SK-N-SH (cell line): Measurements from ENCODE around the gene AKAP9. TPM values are rescaled to one million over a fixed set of nuclear protein-coding genes. Genes with fewer than 3 reads are reported as not detected.

Experiments used
- CTCF ChIA-PET: fragments of 300-600, 350-600 bp; formaldehyde crosslinking; extraction: SDS; loops from one replicate; lab custom pipeline; 2021; lab: Yijun Ruan, JAX
- POLR2A ChIA-PET: fragments of 350-600 bp; sonication (Branson Sonifier 250); formaldehyde crosslinking; extraction: SDS; loops from one replicate; lab custom pipeline; 2020; ENCODE audit warnings: antibody characterized with exemption, inconsistent platforms; lab: Yijun Ruan, JAX
- DNase-seq: peaks from one replicate; pipeline ENCODE4 v3.0.0; 2012
- H2AFZ ChIP-seq: fragments of 200-600 bp; sonication (generic); 2 replicates; pipeline ENCODE4 v1.8.1; 2016; ENCODE audit warnings: antibody characterized with exemption, mild to moderate bottlenecking, low read depth
- H3F3A ChIP-seq: fragments of 200-600 bp; sonication (generic); replicated peaks from 2 replicates; pipeline ENCODE3; 2016; ENCODE audit warnings: antibody characterized with exemption, mild to moderate bottlenecking; ENCODE audit not compliant: insufficient read depth
- H3K27ac ChIP-seq, 2 experiments: fragments of 200-500 bp in 1 of 2; fragments of 200-600 bp in 1 of 2; sonication (Bioruptor generic) in 1 of 2; sonication (generic), shearing (Covaris generic) in 1 of 2; 2 replicates each; pipeline versions ENCODE4 v1.5.1 to v1.6.1; 2014 to 2016; ENCODE audit warnings: low read depth in 2 of 2, inconsistent platforms in 1 of 2, low read length in 1 of 2, mild to moderate bottlenecking in 1 of 2, mixed read lengths in 1 of 2
- H3K27me3 ChIP-seq: fragments of 200-600 bp; sonication (generic), shearing (Covaris generic); 2 replicates; pipeline ENCODE4 v1.6.1; 2016; ENCODE audit warnings: mixed run types; ENCODE audit not compliant: insufficient read depth
- H3K36me3 ChIP-seq, 2 experiments: fragments of 200-500 bp in 1 of 2; fragments of 200-600 bp in 1 of 2; sonication (Bioruptor generic) in 1 of 2; sonication (generic) in 1 of 2; replicated peaks in 1 of 2; 2 replicates each; pipeline versions ENCODE3 to v1.5.1; 2014 to 2016; ENCODE audit warnings: low read length in 1 of 2, mild to moderate bottlenecking in 1 of 2; ENCODE audit not compliant: insufficient read depth in 2 of 2, control insufficient read depth in 1 of 2
- H3K4me1 ChIP-seq, 2 experiments: fragments of 200-500 bp in 1 of 2; fragments of 200-600 bp in 1 of 2; sonication (Bioruptor generic) in 1 of 2; sonication (generic), shearing (Covaris generic) in 1 of 2; 2 replicates each; pipeline versions ENCODE4 v1.5.1 to v1.6.1; 2014 to 2016; ENCODE audit warnings: low read depth in 1 of 2, low read length in 1 of 2, mixed run types in 1 of 2; ENCODE audit not compliant: insufficient read depth in 2 of 2, control insufficient read depth in 1 of 2
- H3K4me2 ChIP-seq: fragments of 200-600 bp; sonication (generic), shearing (Covaris generic); 2 replicates; pipeline ENCODE4 v1.6.1; 2017; ENCODE audit warnings: mixed run types
- H3K4me3 ChIP-seq, 2 experiments: fragments of 200-500 bp in 1 of 2; fragments of 200-600 bp in 1 of 2; sonication (Bioruptor generic) in 1 of 2; sonication (generic), shearing (Covaris generic) in 1 of 2; 2 replicates each; pipeline versions ENCODE4 v1.5.1 to v1.8.1; 2014 to 2016; ENCODE audit warnings: low read depth in 2 of 2, inconsistent platforms in 1 of 2, low read length in 1 of 2, mild to moderate bottlenecking in 1 of 2, mixed read lengths in 1 of 2, moderate library complexity in 1 of 2
- H3K79me2 ChIP-seq: fragments of 200-600 bp; sonication (generic); 2 replicates; pipeline ENCODE4 v1.8.1; 2017; ENCODE audit warnings: mild to moderate bottlenecking; ENCODE audit not compliant: insufficient read depth
- H3K9ac ChIP-seq: fragments of 200-600 bp; sonication (generic); 2 replicates; pipeline ENCODE4 v1.6.1; 2017; ENCODE audit warnings: mixed run types
- H3K9me2 ChIP-seq: fragments of 200-600 bp; sonication (generic); 2 replicates; pipeline ENCODE4 v1.6.1; 2017; ENCODE audit warnings: mixed run types
- H3K9me3 ChIP-seq: fragments of 200-600 bp; sonication (generic); 2 replicates; pipeline ENCODE4 v1.6.1; 2017; ENCODE audit warnings: mixed run types, mild to moderate bottlenecking, moderate library complexity
- H4K20me1 ChIP-seq: fragments of 200-600 bp; sonication (generic); 2 replicates; pipeline ENCODE4 v1.6.1; 2017; ENCODE audit warnings: mild to moderate bottlenecking, mixed run types; ENCODE audit not compliant: insufficient read depth
- EP300 ChIP-seq, 2 experiments: IDR thresholded peaks; 2 replicates each; pipeline versions ENCODE4 v1.4.0 to v1.6.1; 2012; ENCODE audit warnings: borderline replicate concordance in 1 of 2, low read depth in 1 of 2, low read length in 1 of 2
- EZH2phosphoT487 ChIP-seq: fragments of 200-600 bp; sonication (generic); IDR thresholded peaks from 2 replicates; pipeline ENCODE4 v1.6.1; 2017; ENCODE audit warnings: low read depth, mixed run types, mild to moderate bottlenecking, antibody characterized with exemption, moderate library complexity, borderline replicate concordance
- FOXJ3 ChIP-seq: sonication (generic); formaldehyde crosslinking; IDR thresholded peaks from 2 replicates; pipeline ENCODE4 v1.5.1; 2020; ENCODE audit warnings: mild to moderate bottlenecking, missing genetic modification reagents
- FOXM1 ChIP-seq: IDR thresholded peaks from 2 replicates; pipeline ENCODE4 v1.4.0; 2012; ENCODE audit warnings: low read depth, mild to moderate bottlenecking
- GATA2 ChIP-seq: sonication (generic); formaldehyde crosslinking; IDR thresholded peaks from 2 replicates; pipeline ENCODE4 v1.5.0; 2020; ENCODE audit warnings: mild to moderate bottlenecking, missing genetic modification reagents
- MEF2A ChIP-seq: IDR thresholded peaks from 2 replicates; pipeline ENCODE4 v1.4.0; 2012; ENCODE audit warnings: low read depth, borderline replicate concordance
- MXI1 ChIP-seq: IDR thresholded peaks from 2 replicates; pipeline ENCODE4 v1.6.1; 2012; ENCODE audit warnings: mild to moderate bottlenecking, low read depth, low read length, improper control_type of control experiment
- NRF1 ChIP-seq: IDR thresholded peaks from 2 replicates; pipeline ENCODE4 v1.6.1; 2012; ENCODE audit warnings: low read depth, mild to moderate bottlenecking, low read length
- POLR2AphosphoS5 ChIP-seq: IDR thresholded peaks from 2 replicates; pipeline ENCODE4 v1.6.1; 2012; ENCODE audit warnings: low read depth, low read length
- RAD21 ChIP-seq: IDR thresholded peaks from 2 replicates; pipeline ENCODE4 v1.6.1; 2012; ENCODE audit warnings: mild to moderate bottlenecking, low read length
- REST ChIP-seq: IDR thresholded peaks from 2 replicates; pipeline ENCODE4 v1.6.1; 2012; ENCODE audit warnings: mild to moderate bottlenecking, low read depth, low read length, moderate library complexity
- SMC3 ChIP-seq: IDR thresholded peaks from 2 replicates; pipeline ENCODE4 v1.6.1; 2012; ENCODE audit warnings: low read depth, low read length, improper control_type of control experiment
- TAF1 ChIP-seq: IDR thresholded peaks from 2 replicates; pipeline ENCODE4 v1.6.1; 2012; ENCODE audit warnings: low read depth, mild to moderate bottlenecking, low read length, moderate library complexity, borderline replicate concordance
- TCF12 ChIP-seq: IDR thresholded peaks from 2 replicates; pipeline ENCODE4 v1.4.0; 2012
- TEAD4 ChIP-seq: IDR thresholded peaks from 2 replicates; pipeline ENCODE4 v1.4.0; 2012; ENCODE audit warnings: mild to moderate bottlenecking, borderline replicate concordance; ENCODE audit not compliant: insufficient read depth
- USF1 ChIP-seq: IDR thresholded peaks from 2 replicates; pipeline ENCODE4 v1.4.0; 2012; ENCODE audit warnings: low read depth, borderline replicate concordance
- ZBTB33 ChIP-seq: IDR thresholded peaks from 2 replicates; pipeline ENCODE4 v1.4.0; 2012; ENCODE audit warnings: low read depth, borderline replicate concordance
- WGBS: methylation state at CpG from one replicate; pipeline ENCODE4 v1.1.6; 2017; ENCODE audit warnings: low lambda C conversion rate; 5-methylcytosine and 5-hydroxymethylcytosine counted together
- polyA plus RNA-seq, 3 experiments: library from polyadenylated mRNA; depleted of rRNA; stranded (reverse); fragments of >200 nt; gene quantifications; 2 replicates each; pipeline ENCODE4 v1.2.3, GENCODE V29; 2012
- TF ChIP-seq, protein P1 (sequence below): fragments of 150-350 bp; IDR thresholded peaks from 2 replicates; pipeline ENCODE4 v1.6.1; 2016; ENCODE audit warnings: mild to moderate bottlenecking, low read depth, low read length
- TF ChIP-seq, protein P2 (sequence below): fragments of 150-350 bp; IDR thresholded peaks from 2 replicates; pipeline ENCODE4 v1.6.1; 2017; ENCODE audit warnings: antibody characterized with exemption, low read length, low read depth, borderline replicate concordance

Gene AKAP9
- polyA plus RNA-seq, 1 of the 3 experiments (the other 2 are of a cell fraction), result 13.1 TPM

- Histone ChIP-seq H3K9ac (no peak overlapping the region), H3K9me3 (no peaks in the 10 kb centered on the region), H3K4me1 (no peaks in the 10 kb centered on the region), H2AFZ (no peak overlapping the region), H3K79me2 (no peaks in the 10 kb centered on the region), H4K20me1 (no peaks in the 10 kb centered on the region), H3K36me3 (no peaks in the 10 kb centered on the region), H3K9me2 (no peaks in the 10 kb centered on the region), H3K4me3 (no peak overlapping the region), H3K4me2 (no peak overlapping the region), H3K27me3 (no peaks in the 10 kb centered on the region), H3F3A (no peaks in the 10 kb centered on the region), H3K27ac (no peak overlapping the region)
- TF ChIP-seq REST (no peak), POLR2AphosphoS5 (no peak), EP300 (IDR thresholded peaks at IDR 0.05; ENCODE audit: borderline replicate concordance in 1 of 2, low read depth in 1 of 2, low read length in 1 of 2) (no peak), TCF12 (no peak), EZH2phosphoT487 (no peak), TEAD4 (no peak), ZBTB33 (no peak)
- CTCF ChIA-PET, result interaction anchor here (0.7 to 0.8 kb wide), 2 partner anchors 13 to 18 kb away, joined by 3 read pairs; no protein-coding TSS in a partner anchor
- POLR2A ChIA-PET, result no interaction called here
- no peak for DNase-seq
- WGBS, result 89% methylated on average over 5 of the region's 5 CpGs
Measured at GRCh38 chr7:92149736-92150239, 209.1 kb downstream of the AKAP9 start.

DNA sequence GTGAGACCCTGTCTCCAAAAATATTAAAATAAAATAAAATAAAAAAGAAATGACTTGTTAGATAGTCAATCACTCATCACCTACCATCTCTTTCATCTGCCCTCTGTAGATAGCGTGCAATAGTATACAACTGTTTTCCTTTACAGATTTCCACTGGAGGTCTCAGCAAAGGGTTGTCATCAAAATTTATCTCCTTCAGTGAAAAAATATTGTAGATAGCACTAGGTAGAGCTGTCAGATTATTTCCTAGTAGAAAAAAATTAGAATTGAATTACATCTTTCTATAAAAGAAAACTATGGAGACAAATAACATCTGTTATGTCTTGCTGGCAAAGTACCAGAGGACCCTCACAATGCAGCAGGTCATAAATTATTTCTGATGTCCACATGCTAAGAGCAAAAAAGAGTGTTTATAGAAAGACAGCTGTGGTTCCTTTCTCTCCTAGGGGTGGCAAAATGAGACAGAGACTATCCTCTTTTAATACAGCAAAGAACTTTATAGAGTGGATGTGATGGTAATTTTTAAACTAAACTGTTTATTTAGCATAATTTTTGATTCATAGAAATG, 209.9 kb downstream of the AKAP9 start:
- no peak overlapping the region for H3K27ac ChIP-seq
- H3K9ac ChIP-seq, result no peak overlapping the region
- H3K4me1 ChIP-seq, result no peaks in the 10 kb centered on the region
- no peak for DNase-seq
- H3K79me2 ChIP-seq, result no peaks in the 10 kb centered on the region
- H3K4me3 ChIP-seq, result no peak overlapping the region
- H3K36me3 ChIP-seq, result no peaks in the 10 kb centered on the region
- no peak overlapping the region for H2AFZ ChIP-seq
- no peaks in the 10 kb centered on the region for H3K9me3 ChIP-seq
- no peaks in the 10 kb centered on the region for H4K20me1 ChIP-seq
- H3K27me3 ChIP-seq, result no peaks in the 10 kb centered on the region
- no peak overlapping the region for H3K4me2 ChIP-seq
- H3K9me2 ChIP-seq, result no peaks in the 10 kb centered on the region
- no peaks in the 10 kb centered on the region for H3F3A ChIP-seq
- POLR2A ChIA-PET, result no interaction called here
- CTCF ChIA-PET, result interaction anchor here (0.8 kb wide), 1 partner anchor 16 kb away, joined by 3 read pairs; the partner anchor contains the start of gene CYP51A1
- WGBS, result 91% methylated on average over 1 of the region's 1 CpG
- TF ChIP-seq, protein P1, sequence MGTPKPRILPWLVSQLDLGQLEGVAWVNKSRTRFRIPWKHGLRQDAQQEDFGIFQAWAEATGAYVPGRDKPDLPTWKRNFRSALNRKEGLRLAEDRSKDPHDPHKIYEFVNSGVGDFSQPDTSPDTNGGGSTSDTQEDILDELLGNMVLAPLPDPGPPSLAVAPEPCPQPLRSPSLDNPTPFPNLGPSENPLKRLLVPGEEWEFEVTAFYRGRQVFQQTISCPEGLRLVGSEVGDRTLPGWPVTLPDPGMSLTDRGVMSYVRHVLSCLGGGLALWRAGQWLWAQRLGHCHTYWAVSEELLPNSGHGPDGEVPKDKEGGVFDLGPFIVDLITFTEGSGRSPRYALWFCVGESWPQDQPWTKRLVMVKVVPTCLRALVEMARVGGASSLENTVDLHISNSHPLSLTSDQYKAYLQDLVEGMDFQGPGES, result no peak
- TF ChIP-seq MXI1 (no peak), FOXM1 (no peak), RAD21 (no peak), NRF1 (no peak), FOXJ3 (CRISPR knock-in tag) (no peak), GATA2 (CRISPR knock-in tag) (no peak), EZH2phosphoT487 (no peak), USF1 (no peak), SMC3 (no peak), MEF2A (no peak), TAF1 (no peak)
- TF ChIP-seq, protein P2, sequence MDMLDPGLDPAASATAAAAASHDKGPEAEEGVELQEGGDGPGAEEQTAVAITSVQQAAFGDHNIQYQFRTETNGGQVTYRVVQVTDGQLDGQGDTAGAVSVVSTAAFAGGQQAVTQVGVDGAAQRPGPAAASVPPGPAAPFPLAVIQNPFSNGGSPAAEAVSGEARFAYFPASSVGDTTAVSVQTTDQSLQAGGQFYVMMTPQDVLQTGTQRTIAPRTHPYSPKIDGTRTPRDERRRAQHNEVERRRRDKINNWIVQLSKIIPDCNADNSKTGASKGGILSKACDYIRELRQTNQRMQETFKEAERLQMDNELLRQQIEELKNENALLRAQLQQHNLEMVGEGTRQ, result no peak
